B cell (primary cell): ENCODE results near the gene CAPN9.
"Not testable (repeated sequence)": the region's sequence is repeated elsewhere in the genome, so short reads cannot be mapped to it uniquely, and the experiment has no call there.

Experiments used
- EZH2 ChIP-seq: IDR thresholded peaks from 2 replicates; pipeline ENCODE4 v1.6.1; 2012; ENCODE audit warnings: borderline replicate concordance, low read depth, mild to moderate bottlenecking, moderate library complexity, low read length; ENCODE audit not compliant: insufficient read depth, poor library complexity, severe bottlenecking
- TF ChIP-seq, protein P1 (sequence below): fragments of 200-600 bp; IDR thresholded peaks from one replicate; pipeline ENCODE4 v1.8.0; 2022; ENCODE audit warnings: antibody characterized with exemption, mild to moderate bottlenecking

DNA sequence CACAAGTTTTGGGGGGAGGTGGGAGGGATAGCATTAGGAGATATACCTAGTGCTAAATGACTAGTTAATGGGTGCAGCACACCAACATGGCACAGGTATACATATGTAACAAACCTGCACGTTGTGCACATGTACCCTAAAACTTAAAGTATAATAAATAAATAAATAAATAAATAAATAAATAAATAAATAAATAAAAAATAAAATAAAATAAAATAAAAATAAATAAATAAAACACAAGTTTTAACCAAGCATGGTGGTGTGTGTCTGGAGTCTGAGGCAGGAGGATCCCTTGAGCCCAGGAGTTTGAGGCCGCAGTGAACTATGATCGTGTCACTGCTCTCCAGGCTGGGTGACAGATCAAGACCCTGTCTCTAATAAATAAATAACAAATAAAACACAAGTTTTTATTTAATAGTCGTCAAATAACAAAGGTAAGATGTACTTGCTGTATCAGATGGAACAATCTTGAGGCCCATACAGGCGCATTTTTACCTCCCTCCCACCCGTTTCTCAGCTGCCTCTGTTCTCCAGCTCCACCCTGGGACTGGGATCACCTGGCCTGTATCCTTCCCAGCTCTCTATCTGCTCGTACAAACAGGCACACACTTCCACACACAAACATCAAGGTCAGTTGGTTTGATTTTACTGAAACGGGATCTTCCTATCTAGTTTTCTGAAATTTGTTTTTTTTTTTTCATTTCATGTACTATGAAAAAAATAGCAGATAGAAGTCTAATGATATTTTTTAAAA lies 20.8 kb downstream of the CAPN9 start:
- TF ChIP-seq, protein P1, sequence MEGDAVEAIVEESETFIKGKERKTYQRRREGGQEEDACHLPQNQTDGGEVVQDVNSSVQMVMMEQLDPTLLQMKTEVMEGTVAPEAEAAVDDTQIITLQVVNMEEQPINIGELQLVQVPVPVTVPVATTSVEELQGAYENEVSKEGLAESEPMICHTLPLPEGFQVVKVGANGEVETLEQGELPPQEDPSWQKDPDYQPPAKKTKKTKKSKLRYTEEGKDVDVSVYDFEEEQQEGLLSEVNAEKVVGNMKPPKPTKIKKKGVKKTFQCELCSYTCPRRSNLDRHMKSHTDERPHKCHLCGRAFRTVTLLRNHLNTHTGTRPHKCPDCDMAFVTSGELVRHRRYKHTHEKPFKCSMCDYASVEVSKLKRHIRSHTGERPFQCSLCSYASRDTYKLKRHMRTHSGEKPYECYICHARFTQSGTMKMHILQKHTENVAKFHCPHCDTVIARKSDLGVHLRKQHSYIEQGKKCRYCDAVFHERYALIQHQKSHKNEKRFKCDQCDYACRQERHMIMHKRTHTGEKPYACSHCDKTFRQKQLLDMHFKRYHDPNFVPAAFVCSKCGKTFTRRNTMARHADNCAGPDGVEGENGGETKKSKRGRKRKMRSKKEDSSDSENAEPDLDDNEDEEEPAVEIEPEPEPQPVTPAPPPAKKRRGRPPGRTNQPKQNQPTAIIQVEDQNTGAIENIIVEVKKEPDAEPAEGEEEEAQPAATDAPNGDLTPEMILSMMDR: not testable (repeated sequence)
- TF ChIP-seq EZH2: not testable (repeated sequence)
